HG02571 (cell line): Measurements from ENCODE around the gene EI24.
A peak's percentile ranks its signal among the peaks of the same experiment; 100 is the strongest.
"Not testable (repeated sequence)": the region's sequence is repeated elsewhere in the genome, so short reads cannot be mapped to it uniquely, and the experiment has no call there.

Experiments
- ATAC-seq: cut with Tn5 transposase; IDR thresholded peaks from one replicate; pipeline ENCODE4 v1.9.1; 2021; ENCODE audit warnings: mild to moderate bottlenecking, moderate library complexity; ENCODE audit not compliant: unreplicated experiment

The EI24 gene

GRCh38 chr11:125568970-125569914, at the start of gene EI24:
TSS of gene EI24 (plus strand) at chr11:125569477. CDS start at chr11:125572528, 3,051 bp downstream.
- ATAC-seq: peak; percentile 98

- no peak for ATAC-seq
These were observed 49.1 kb upstream of the EI24 start for GRCh38 chr11:125519860-125520834.

GRCh38 chr11:125525303-125525702, 44.0 kb upstream of the EI24 start:
- no peak for ATAC-seq

- no peak for ATAC-seq
These were observed 36.6 kb upstream of the EI24 start for GRCh38 chr11:125532668-125533067.

GRCh38 chr11:125535585-125535984, 33.7 kb upstream of the EI24 start:
- no peak for ATAC-seq

- ATAC-seq: not testable (repeated sequence)
These were observed 32.4 kb upstream of the EI24 start for GRCh38 chr11:125536834-125537233.

- no peak for ATAC-seq
These were observed 26.6 kb upstream of the EI24 start for GRCh38 chr11:125542709-125543108.

- ATAC-seq: no peak
These were observed 18.5 kb upstream of the EI24 start for GRCh38 chr11:125550780-125551179.

- ATAC-seq: no peak
These were observed 17.4 kb upstream of the EI24 start for GRCh38 chr11:125551835-125552342.

GRCh38 chr11:125552927-125553326, 16.4 kb upstream of the EI24 start:
- no peak for ATAC-seq

- ATAC-seq: no peak
These were observed 15.9 kb upstream of the EI24 start for GRCh38 chr11:125553357-125553756.

GRCh38 chr11:125554038-125554437, 15.2 kb upstream of the EI24 start:
- ATAC-seq: no peak

GRCh38 chr11:125559888-125560287, 9.4 kb upstream of the EI24 start:
- ATAC-seq: no peak

- ATAC-seq: no peak
These were observed 7.4 kb upstream of the EI24 start for GRCh38 chr11:125561924-125562323.

GRCh38 chr11:125562430-125562829, 6.8 kb upstream of the EI24 start:
- no peak for ATAC-seq

- ATAC-seq: no peak
These were observed 4.9 kb upstream of the EI24 start for GRCh38 chr11:125564357-125564756.

- ATAC-seq: no peak
These were observed 3.0 kb upstream of the EI24 start for GRCh38 chr11:125566235-125566634.

GRCh38 chr11:125569915-125570621, 791 bp downstream of the EI24 start:
- peak; percentile 26 for ATAC-seq

GRCh38 chr11:125570952-125571351, 1.7 kb downstream of the EI24 start:
- no peak for ATAC-seq

- no peak for ATAC-seq
These were observed 3.6 kb downstream of the EI24 start for GRCh38 chr11:125572916-125573315.

- ATAC-seq: not testable (repeated sequence)
These were observed 7.9 kb downstream of the EI24 start for GRCh38 chr11:125577181-125577580.
